Calu3 (cell line): ENCODE results near the gene SLAMF9. TPM values are rescaled to one million over a fixed set of nuclear protein-coding genes. Genes with fewer than 3 reads are reported as not detected.

Source experiments
- BruUV-seq: library from RNA; stranded (reverse); fragments of 400-500 nt; replicated peaks from 2 replicates; lab custom pipeline; 2021; lab: Mats Ljungman, UMichigan
- CTCF ChIA-PET: fragments of 300-600 bp; sonication (Branson Sonifier 250); formaldehyde crosslinking; loops from one replicate; lab custom pipeline; 2022; ENCODE audit warnings: antibody characterized with exemption; lab: Charles Lee
- DNase-seq: peaks from one replicate; pipeline ENCODE4 v3.0.0; 2022
- H3K27ac Mint-ChIP-seq: one replicate; pipeline ENCODE4 v1.8.0; 2022; ENCODE audit warnings: mixed read lengths; ENCODE audit not compliant: unreplicated experiment
- H3K27me3 Mint-ChIP-seq: one replicate; pipeline ENCODE4 v1.8.0; 2022; ENCODE audit warnings: mixed read lengths; ENCODE audit not compliant: unreplicated experiment
- H3K36me3 Mint-ChIP-seq: one replicate; pipeline ENCODE4 v1.8.0; 2022; ENCODE audit warnings: mild to moderate bottlenecking, moderate library complexity, mixed read lengths; ENCODE audit not compliant: insufficient read depth, unreplicated experiment
- H3K4me1 Mint-ChIP-seq: one replicate; pipeline ENCODE4 v1.8.0; 2022; ENCODE audit warnings: mild to moderate bottlenecking, low read depth, mixed read lengths; ENCODE audit not compliant: unreplicated experiment
- H3K4me3 Mint-ChIP-seq: one replicate; pipeline ENCODE4 v1.8.0; 2022; ENCODE audit warnings: mild to moderate bottlenecking, low read depth, moderate library complexity, mixed read lengths; ENCODE audit not compliant: unreplicated experiment
- H3K9me3 Mint-ChIP-seq: one replicate; pipeline ENCODE4 v1.8.0; 2022; ENCODE audit warnings: low read depth, mixed read lengths; ENCODE audit not compliant: unreplicated experiment
- CTCF ChIP-seq: fragments of 200-600 bp; IDR thresholded peaks from one replicate; pipeline ENCODE4 v1.8.0; 2022; ENCODE audit warnings: antibody characterized with exemption; ENCODE audit not compliant: unreplicated experiment
- intact Hi-C: fragments of 100-400 bp; cut with micrococcal nuclease; formaldehyde crosslinking; loops from one replicate; pipeline ENCODE4 v1.10.0; 2022; ENCODE audit not compliant: unreplicated experiment
- total RNA-seq: library from RNA; stranded (reverse); gene quantifications from 2 replicates; pipeline ENCODE4 v1.2.3, GENCODE V29; 2022

Gene SLAMF9
- total RNA-seq, 1 experiment from 2014 or later: not detected

GRCh38 chr1:159941141-159941540, 12.9 kb downstream of the SLAMF9 start:
- H3K27me3 Mint-ChIP-seq: no peaks in the 10 kb centered on the region
- no TSS peak for BruUV-seq
- peaks cover 39% of the 10 kb centered on the region for H3K4me1 Mint-ChIP-seq
- H3K27ac Mint-ChIP-seq: no peak overlapping the region
- H3K4me3 Mint-ChIP-seq: no peak overlapping the region
- CTCF ChIA-PET: interaction anchor here (5.4 kb wide), 1 partner anchor 65 kb away, joined by 55 read pairs; no protein-coding TSS in a partner anchor
- no peaks in the 10 kb centered on the region for H3K9me3 Mint-ChIP-seq
- no peak for TF ChIP-seq CTCF
- no peak for DNase-seq
- intact Hi-C loops: loop anchor here (10.0 kb wide), 1 partner anchor 434 kb away; no protein-coding TSS in a partner anchor
- peaks cover 14% of the 10 kb centered on the region for H3K36me3 Mint-ChIP-seq

- TF ChIP-seq CTCF: no peak
- Mint-ChIP-seq H3K4me3 (no peak overlapping the region), H3K4me1 (peaks cover 33% of the 10 kb centered on the region), H3K27ac (no peak overlapping the region), H3K36me3 (peaks cover 3% of the 10 kb centered on the region), H3K27me3 (no peaks in the 10 kb centered on the region), H3K9me3 (no peaks in the 10 kb centered on the region)
- intact Hi-C loops: loop anchor here (10.0 kb wide), 1 partner anchor 435 kb away; no protein-coding TSS in a partner anchor
- no peak for DNase-seq
- no TSS peak for BruUV-seq
- CTCF ChIA-PET: interaction anchor here (5.4 kb wide), 1 partner anchor 66 kb away, joined by 55 read pairs; no protein-coding TSS in a partner anchor
Observed at GRCh38 chr1:159940006-159940620, 13.9 kb downstream of the SLAMF9 start.

- H3K4me3 Mint-ChIP-seq: no peak overlapping the region
- no TSS peak for BruUV-seq
- H3K36me3 Mint-ChIP-seq: no peaks in the 10 kb centered on the region
- peaks cover 28% of the 10 kb centered on the region for H3K4me1 Mint-ChIP-seq
- no peak overlapping the region for H3K27ac Mint-ChIP-seq
- no peak for DNase-seq
- no peak for TF ChIP-seq CTCF
- intact Hi-C loops: loop anchor here (10.0 kb wide), 2 partner anchors 145 to 435 kb away; partner anchors contain the start of gene KCNJ9
- CTCF ChIA-PET: interaction anchor here (5.4 kb wide), 1 partner anchor 67 kb away, joined by 55 read pairs; no protein-coding TSS in a partner anchor
- H3K9me3 Mint-ChIP-seq: no peaks in the 10 kb centered on the region
- no peaks in the 10 kb centered on the region for H3K27me3 Mint-ChIP-seq
Observed at GRCh38 chr1:159939678-159940002, 14.4 kb downstream of the SLAMF9 start.

- peaks cover 25% of the 10 kb centered on the region for H3K4me1 Mint-ChIP-seq
- no peaks in the 10 kb centered on the region for H3K27me3 Mint-ChIP-seq
- intact Hi-C loops: loop anchor here (10.0 kb wide), 1 partner anchor 146 kb away; the partner anchor contains the start of gene KCNJ9
- no peak overlapping the region for H3K4me3 Mint-ChIP-seq
- H3K27ac Mint-ChIP-seq: no peak overlapping the region
- no TSS peak for BruUV-seq
- CTCF ChIA-PET: interaction anchor here (0.9 to 5.4 kb wide), 2 partner anchors 14 to 67 kb away, joined by 6 to 55 read pairs; partner anchors contain the start of gene TAGLN2
- no peak for DNase-seq
- TF ChIP-seq CTCF: no peak
- H3K9me3 Mint-ChIP-seq: no peaks in the 10 kb centered on the region
- H3K36me3 Mint-ChIP-seq: no peaks in the 10 kb centered on the region
Observed at GRCh38 chr1:159938905-159939677, 14.9 kb downstream of the SLAMF9 start.
